NCI-H748 (cell line): ENCODE results near the gene NPHP4.

Source experiments
- DNase-seq: peaks from one replicate; lab custom pipeline; 2025; ENCODE audit not compliant: unreplicated experiment; lab: John Stamatoyannopoulos, UW

NPHP4 gene

DNA sequence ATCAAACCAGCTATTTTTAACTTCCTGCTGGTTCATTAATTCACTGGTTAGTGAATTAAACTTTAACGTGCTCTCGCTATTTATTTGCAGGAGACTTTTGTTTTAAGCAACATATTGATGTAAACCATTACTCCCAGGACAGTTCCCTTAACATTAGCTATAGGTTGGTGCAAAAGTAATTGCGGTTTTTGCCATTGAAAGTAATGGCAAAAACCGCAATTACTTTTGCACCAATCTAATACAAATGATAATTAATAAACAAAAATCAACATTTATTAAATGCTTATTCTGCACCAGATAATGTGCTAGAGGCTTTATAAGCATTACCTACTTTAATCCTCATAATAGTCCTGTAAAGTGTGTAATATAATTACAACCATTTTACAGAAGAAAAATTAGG lies 176.5 kb downstream of the NPHP4 start:
- no peak for DNase-seq

GRCh38 chr1:5815211-5815610 lies 177.0 kb downstream of the NPHP4 start:
- no peak for DNase-seq

DNA sequence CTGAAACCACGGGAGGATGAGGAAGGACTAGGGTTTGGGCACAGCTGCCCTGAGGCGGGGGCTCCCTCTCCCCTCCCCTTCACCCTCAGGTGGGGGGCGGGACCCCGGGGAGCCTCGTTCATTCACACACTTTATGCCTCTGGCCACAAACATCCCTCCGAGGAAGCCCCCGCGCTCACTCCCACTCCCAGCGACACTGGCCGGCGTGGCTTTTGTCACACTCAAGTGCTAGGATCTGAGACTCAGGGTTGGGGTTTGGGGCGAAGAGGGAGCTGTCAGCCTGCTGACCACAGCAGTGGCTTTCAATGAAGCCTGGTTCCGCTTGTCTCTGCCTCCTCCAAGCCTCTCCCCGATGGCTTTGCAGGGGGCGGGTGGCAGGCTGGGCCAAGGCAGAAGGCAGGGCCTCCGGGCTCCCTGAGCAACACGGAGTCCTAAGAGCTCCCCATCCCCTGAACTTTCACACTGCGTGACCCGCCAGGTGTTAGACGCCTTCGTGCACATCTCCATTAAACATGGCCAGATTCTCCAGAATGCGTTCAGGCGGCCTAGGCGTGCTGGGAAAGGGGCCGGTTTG lies 178.1 kb downstream of the NPHP4 start:
- DNase-seq, result no peak

- no peak for DNase-seq
These were observed 178.7 kb downstream of the NPHP4 start for GRCh38 chr1:5813480-5813879.
